ENCODE results near the gene MATCAP1.

GRCh38 chr16:67170949-67171649 lies 12.7 kb downstream of the MATCAP1 start:
- TF ChIP-seq CTCF (IDR thresholded peaks at IDR 0.05; ENCODE audit: low read length), result no peak
- no peak for TF ChIP-seq EZH2 (IDR thresholded peaks at IDR 0.05; ENCODE audit: borderline replicate concordance, low read length)

Data from OCI-LY1 (cell line).